Smooth muscle cell of the pulmonary artery (primary cell): ENCODE results near the gene SEC16B. TPM values are rescaled to one million over a fixed set of nuclear protein-coding genes. Genes with fewer than 3 reads are reported as not detected.

Experiments used
- total RNA-seq: library from RNA; depleted of rRNA; stranded (reverse); fragments of >200 nt; gene quantifications from 2 replicates; pipeline ENCODE4 v1.2.3, GENCODE V29; 2014

SEC16B gene, protein sequence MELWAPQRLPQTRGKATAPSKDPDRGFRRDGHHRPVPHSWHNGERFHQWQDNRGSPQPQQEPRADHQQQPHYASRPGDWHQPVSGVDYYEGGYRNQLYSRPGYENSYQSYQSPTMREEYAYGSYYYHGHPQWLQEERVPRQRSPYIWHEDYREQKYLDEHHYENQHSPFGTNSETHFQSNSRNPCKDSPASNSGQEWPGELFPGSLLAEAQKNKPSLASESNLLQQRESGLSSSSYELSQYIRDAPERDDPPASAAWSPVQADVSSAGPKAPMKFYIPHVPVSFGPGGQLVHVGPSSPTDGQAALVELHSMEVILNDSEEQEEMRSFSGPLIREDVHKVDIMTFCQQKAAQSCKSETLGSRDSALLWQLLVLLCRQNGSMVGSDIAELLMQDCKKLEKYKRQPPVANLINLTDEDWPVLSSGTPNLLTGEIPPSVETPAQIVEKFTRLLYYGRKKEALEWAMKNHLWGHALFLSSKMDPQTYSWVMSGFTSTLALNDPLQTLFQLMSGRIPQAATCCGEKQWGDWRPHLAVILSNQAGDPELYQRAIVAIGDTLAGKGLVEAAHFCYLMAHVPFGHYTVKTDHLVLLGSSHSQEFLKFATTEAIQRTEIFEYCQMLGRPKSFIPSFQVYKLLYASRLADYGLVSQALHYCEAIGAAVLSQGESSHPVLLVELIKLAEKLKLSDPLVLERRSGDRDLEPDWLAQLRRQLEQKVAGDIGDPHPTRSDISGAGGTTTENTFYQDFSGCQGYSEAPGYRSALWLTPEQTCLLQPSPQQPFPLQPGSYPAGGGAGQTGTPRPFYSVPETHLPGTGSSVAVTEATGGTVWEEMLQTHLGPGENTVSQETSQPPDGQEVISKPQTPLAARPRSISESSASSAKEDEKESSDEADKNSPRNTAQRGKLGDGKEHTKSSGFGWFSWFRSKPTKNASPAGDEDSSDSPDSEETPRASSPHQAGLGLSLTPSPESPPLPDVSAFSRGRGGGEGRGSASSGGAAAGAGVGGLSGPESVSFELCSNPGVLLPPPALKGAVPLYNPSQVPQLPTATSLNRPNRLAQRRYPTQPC
- total RNA-seq: 2.5 and 3.2 TPM in 2 replicates

DNA sequence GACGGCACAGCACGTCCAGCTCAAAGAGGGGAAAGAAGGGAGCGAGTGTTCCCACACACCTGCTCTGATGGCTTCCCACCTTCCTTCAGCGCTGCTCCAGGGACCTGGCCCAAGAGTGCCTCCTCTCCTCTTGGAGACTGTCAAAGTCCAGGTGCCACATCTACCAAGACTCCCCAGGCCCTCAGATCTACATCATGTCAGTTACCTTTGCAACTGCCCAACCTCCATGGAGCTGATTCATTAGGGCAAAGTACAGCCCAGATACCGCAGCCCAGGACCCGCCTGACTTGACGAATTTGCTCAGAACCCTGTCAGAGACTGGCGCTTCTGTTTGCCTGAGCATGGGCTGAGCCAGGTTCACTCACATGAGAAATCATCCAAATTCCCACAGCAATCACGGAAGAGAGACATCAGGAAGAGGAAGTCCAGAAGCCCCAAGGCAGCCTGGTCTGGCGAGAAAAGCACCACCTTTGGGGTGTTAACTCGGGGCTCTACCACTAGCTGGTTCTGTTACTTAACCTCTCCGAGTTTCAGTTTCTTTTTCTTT lies at the start of gene SEC16B:
Gene SEC16B (minus strand): TSS at position 234 of the 547 bp plus-strand sequence. CDS start 2,077 bp downstream, outside the sequence.

Other genes with a start within 250 kb of the SEC16B start
- gene RASAL2, start 124.0 kb upstream of the SEC16B start, total RNA-seq: 27.2 and 41.3 TPM in 2 replicates